HepG2 (cell line): ENCODE data around the gene GGA1. TPM values are rescaled to one million over a fixed set of nuclear protein-coding genes. Genes with fewer than 3 reads are reported as not detected.
A peak's percentile ranks its signal among the peaks of the same experiment; 100 is the strongest.

ENCODE experiments used
- ARNT2 ChIP-seq: sonication (generic); formaldehyde crosslinking; IDR thresholded peaks from 2 replicates; pipeline ENCODE4 v1.8.0; 2022; ENCODE audit warnings: mild to moderate bottlenecking, low read depth, missing genetic modification reagents, moderate library complexity
- BRCA1 ChIP-seq: sonication (generic); formaldehyde crosslinking; IDR thresholded peaks from 2 replicates; pipeline ENCODE4 v1.4.0; 2020; ENCODE audit warnings: missing genetic modification reagents
- ELF4 ChIP-seq: sonication (generic); formaldehyde crosslinking; IDR thresholded peaks from 2 replicates; pipeline ENCODE4 v1.5.0; 2020; ENCODE audit warnings: missing genetic modification reagents, mild to moderate bottlenecking, moderate library complexity, borderline replicate concordance
- ESRRA ChIP-seq: sonication (generic); formaldehyde crosslinking; IDR thresholded peaks from 2 replicates; pipeline ENCODE4 v1.5.1; 2020; ENCODE audit warnings: mild to moderate bottlenecking, low read depth, missing genetic modification reagents
- FLYWCH1 ChIP-seq: sonication (generic); formaldehyde crosslinking; IDR thresholded peaks from 2 replicates; pipeline ENCODE4 v1.8.1; 2023; ENCODE audit warnings: mild to moderate bottlenecking, missing genetic modification reagents
- FOSL1 ChIP-seq: sonication (generic); formaldehyde crosslinking; IDR thresholded peaks from 2 replicates; pipeline ENCODE4 v1.9.0; 2021; ENCODE audit warnings: missing genetic modification reagents, borderline replicate concordance
- FOXM1 ChIP-seq: sonication (generic); formaldehyde crosslinking; IDR thresholded peaks from 2 replicates; pipeline ENCODE4 v1.5.0; 2020; ENCODE audit warnings: missing genetic modification reagents
- KAT2B ChIP-seq: fragments of 150-350 bp; IDR thresholded peaks from 2 replicates; pipeline ENCODE4 v1.6.1; 2014; ENCODE audit warnings: low read depth, low read length, borderline replicate concordance
- KLF9 ChIP-seq: IDR thresholded peaks from 2 replicates; pipeline ENCODE4 v1.6.1; 2016; ENCODE audit warnings: low read depth
- RAD21 ChIP-seq: fragments of 450-650 bp; formaldehyde crosslinking; IDR thresholded peaks from 2 replicates; pipeline ENCODE4 v1.5.0; 2020; ENCODE audit warnings: mild to moderate bottlenecking
- SMAD1 ChIP-seq: sonication (generic); formaldehyde crosslinking; IDR thresholded peaks from 2 replicates; pipeline ENCODE4 v1.4.0; 2020; ENCODE audit warnings: missing genetic modification reagents, low read depth, mild to moderate bottlenecking, borderline replicate concordance
- ZNF274 ChIP-seq: sonication (generic); formaldehyde crosslinking; IDR thresholded peaks from 2 replicates; pipeline ENCODE4 v1.5.1; 2020; ENCODE audit warnings: mild to moderate bottlenecking, missing genetic modification reagents
- ZNF326 ChIP-seq: sonication (generic); formaldehyde crosslinking; IDR thresholded peaks from 2 replicates; pipeline ENCODE4 v1.4.0; 2020; ENCODE audit warnings: missing genetic modification reagents, borderline replicate concordance
- ZNF44 ChIP-seq: sonication (generic); formaldehyde crosslinking; IDR thresholded peaks from 2 replicates; pipeline ENCODE4 v1.5.1; 2020; ENCODE audit warnings: mild to moderate bottlenecking, missing genetic modification reagents
- ZNF446 ChIP-seq: sonication (generic); formaldehyde crosslinking; IDR thresholded peaks from 2 replicates; pipeline ENCODE4 v1.5.0; 2020; ENCODE audit warnings: mild to moderate bottlenecking, missing genetic modification reagents
- ZNF451 ChIP-seq: sonication (generic); formaldehyde crosslinking; IDR thresholded peaks from 2 replicates; pipeline ENCODE4 v1.5.0; 2020; ENCODE audit warnings: mild to moderate bottlenecking, missing genetic modification reagents
- ZNF570 ChIP-seq: sonication (generic); formaldehyde crosslinking; IDR thresholded peaks from 2 replicates; pipeline ENCODE4 v1.4.0; 2020; ENCODE audit warnings: mild to moderate bottlenecking, missing genetic modification reagents, borderline replicate concordance
- ZNF703 ChIP-seq: sonication (generic); formaldehyde crosslinking; IDR thresholded peaks from 2 replicates; pipeline ENCODE4 v1.5.1; 2020; ENCODE audit warnings: missing genetic modification reagents, mild to moderate bottlenecking, moderate library complexity, borderline replicate concordance
- ZNF747 ChIP-seq: sonication (generic); formaldehyde crosslinking; IDR thresholded peaks from 2 replicates; pipeline ENCODE4 v1.8.1; 2023; ENCODE audit warnings: missing genetic modification reagents, mild to moderate bottlenecking, borderline replicate concordance
- ZNF75D ChIP-seq: sonication (generic); formaldehyde crosslinking; IDR thresholded peaks from 2 replicates; pipeline ENCODE4 v1.8.1; 2023; ENCODE audit warnings: missing genetic modification reagents, mild to moderate bottlenecking, borderline replicate concordance
- ZNF777 ChIP-seq: sonication (generic); formaldehyde crosslinking; IDR thresholded peaks from 2 replicates; pipeline ENCODE4 v1.4.0; 2020; ENCODE audit warnings: missing genetic modification reagents
- ZSCAN12 ChIP-seq: sonication (generic); formaldehyde crosslinking; IDR thresholded peaks from 2 replicates; pipeline ENCODE4 v1.9.0; 2021; ENCODE audit warnings: mild to moderate bottlenecking, missing genetic modification reagents
- polyA plus RNA-seq, 8 experiments: library from polyadenylated mRNA; depleted of rRNA in 3 of 8; stranded (reverse) in 7 of 8; unstranded in 1 of 8; fragments of >200 nt; fragmentation: Illumina TruSeq in 4 of 8; extraction: Trizol in 4 of 8; gene quantifications; 2 replicates each; pipeline versions ENCODE4 v1.2.1 to v1.2.3, GENCODE V29; 2011 to 2016; ENCODE audit warnings: low read depth in 4 of 8, missing spikeins in 1 of 8, mixed read lengths in 1 of 8; ENCODE audit not compliant: insufficient read depth in 1 of 8
- total RNA-seq, 5 experiments: library from RNA; depleted of rRNA; stranded (reverse); fragments of >200 nt; fragmentation: Illumina TruSeq; extraction: Trizol; gene quantifications; 2 replicates each; pipeline ENCODE4 v1.2.3, GENCODE V29; 2016; ENCODE audit warnings: low read depth in 1 of 5
- TF ChIP-seq, protein P1 (sequence below): sonication (generic); formaldehyde crosslinking; IDR thresholded peaks from 2 replicates; pipeline ENCODE4 v1.5.0; 2020; ENCODE audit warnings: mild to moderate bottlenecking, missing genetic modification reagents
- TF ChIP-seq, protein P2 (sequence below): IDR thresholded peaks from 2 replicates; pipeline ENCODE4 v1.6.1; 2018; ENCODE audit warnings: missing genetic modification reagents
- TF ChIP-seq, protein P3 (sequence below): sonication (generic); formaldehyde crosslinking; IDR thresholded peaks from 2 replicates; pipeline ENCODE4 v1.4.0; 2020; ENCODE audit warnings: missing genetic modification reagents
- TF ChIP-seq, protein P4 (sequence below): sonication (generic); formaldehyde crosslinking; IDR thresholded peaks from 2 replicates; pipeline ENCODE4 v1.4.0; 2020; ENCODE audit warnings: missing genetic modification reagents; ENCODE audit errors: not compliant biosample characterization

GGA1 gene
- total and polyA plus RNA-seq, 2 of the 13 experiments (the other 11 are each of a cell fraction or from before 2014, with no cell fraction given), result 29.1 to 87.2 TPM

DNA sequence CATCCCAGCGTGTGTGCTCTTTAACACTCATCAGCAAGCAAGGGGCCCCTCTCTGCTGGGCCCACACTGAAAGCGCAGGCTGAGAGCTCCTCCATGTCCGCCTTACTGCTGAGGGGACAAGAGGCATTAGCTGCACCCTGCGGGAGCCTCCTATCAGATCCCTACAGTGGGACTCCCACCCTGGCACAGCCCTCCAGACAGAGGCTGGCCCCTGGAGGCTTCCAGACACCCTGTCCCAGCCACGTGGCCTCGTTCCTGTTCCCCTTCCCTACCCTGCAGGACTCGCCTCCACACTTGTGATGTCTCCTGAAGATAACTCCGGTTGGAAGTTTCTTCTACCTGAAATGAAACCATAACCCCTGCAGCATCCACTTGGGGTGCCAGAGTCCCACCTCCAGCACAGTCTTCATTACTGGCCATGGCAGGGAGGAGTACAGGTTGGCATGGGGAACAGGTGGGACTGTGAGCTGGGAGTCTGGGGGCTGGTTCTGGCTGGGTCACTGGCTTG, 25.8 kb downstream of the GGA1 start (continued):
- TF ChIP-seq ZNF451 (no peak), FOSL1 (no peak), ZNF570 (CRISPR knock-in tag) (no peak), FOXM1 (no peak), ZNF703 (CRISPR knock-in tag) (no peak), RAD21 (CRISPR knock-in tag) (no peak), ZNF747 (CRISPR knock-in tag) (no peak; the same call in 1 of the 2 replicates), KLF9 (CRISPR knock-in tag) (no peak), ZNF44 (CRISPR knock-in tag) (no peak), SMAD1 (CRISPR knock-in tag) (no peak), KAT2B (no peak), ZSCAN12 (CRISPR knock-in tag) (no peak), ZNF75D (no peak), ZNF446 (CRISPR knock-in tag) (no peak), ZNF274 (CRISPR knock-in tag) (no peak), ZNF777 (CRISPR knock-in tag) (no peak), BRCA1 (CRISPR knock-in tag) (0 out of 2 replicates have a peak, but pooled peaks have one; percentile 36), ELF4 (CRISPR knock-in tag) (no peak), ZNF326 (CRISPR knock-in tag) (no peak), ESRRA (CRISPR knock-in tag) (no peak), ARNT2 (CRISPR knock-in tag) (no peak), FLYWCH1 (CRISPR knock-in tag) (no peak)
- TF ChIP-seq, protein P1, sequence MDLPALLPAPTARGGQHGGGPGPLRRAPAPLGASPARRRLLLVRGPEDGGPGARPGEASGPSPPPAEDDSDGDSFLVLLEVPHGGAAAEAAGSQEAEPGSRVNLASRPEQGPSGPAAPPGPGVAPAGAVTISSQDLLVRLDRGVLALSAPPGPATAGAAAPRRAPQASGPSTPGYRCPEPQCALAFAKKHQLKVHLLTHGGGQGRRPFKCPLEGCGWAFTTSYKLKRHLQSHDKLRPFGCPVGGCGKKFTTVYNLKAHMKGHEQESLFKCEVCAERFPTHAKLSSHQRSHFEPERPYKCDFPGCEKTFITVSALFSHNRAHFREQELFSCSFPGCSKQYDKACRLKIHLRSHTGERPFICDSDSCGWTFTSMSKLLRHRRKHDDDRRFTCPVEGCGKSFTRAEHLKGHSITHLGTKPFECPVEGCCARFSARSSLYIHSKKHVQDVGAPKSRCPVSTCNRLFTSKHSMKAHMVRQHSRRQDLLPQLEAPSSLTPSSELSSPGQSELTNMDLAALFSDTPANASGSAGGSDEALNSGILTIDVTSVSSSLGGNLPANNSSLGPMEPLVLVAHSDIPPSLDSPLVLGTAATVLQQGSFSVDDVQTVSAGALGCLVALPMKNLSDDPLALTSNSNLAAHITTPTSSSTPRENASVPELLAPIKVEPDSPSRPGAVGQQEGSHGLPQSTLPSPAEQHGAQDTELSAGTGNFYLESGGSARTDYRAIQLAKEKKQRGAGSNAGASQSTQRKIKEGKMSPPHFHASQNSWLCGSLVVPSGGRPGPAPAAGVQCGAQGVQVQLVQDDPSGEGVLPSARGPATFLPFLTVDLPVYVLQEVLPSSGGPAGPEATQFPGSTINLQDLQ (CRISPR knock-in tag), result no peak
- TF ChIP-seq, protein P2, sequence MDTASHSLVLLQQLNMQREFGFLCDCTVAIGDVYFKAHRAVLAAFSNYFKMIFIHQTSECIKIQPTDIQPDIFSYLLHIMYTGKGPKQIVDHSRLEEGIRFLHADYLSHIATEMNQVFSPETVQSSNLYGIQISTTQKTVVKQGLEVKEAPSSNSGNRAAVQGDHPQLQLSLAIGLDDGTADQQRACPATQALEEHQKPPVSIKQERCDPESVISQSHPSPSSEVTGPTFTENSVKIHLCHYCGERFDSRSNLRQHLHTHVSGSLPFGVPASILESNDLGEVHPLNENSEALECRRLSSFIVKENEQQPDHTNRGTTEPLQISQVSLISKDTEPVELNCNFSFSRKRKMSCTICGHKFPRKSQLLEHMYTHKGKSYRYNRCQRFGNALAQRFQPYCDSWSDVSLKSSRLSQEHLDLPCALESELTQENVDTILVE (CRISPR knock-in tag), result no peak
- TF ChIP-seq, protein P3, sequence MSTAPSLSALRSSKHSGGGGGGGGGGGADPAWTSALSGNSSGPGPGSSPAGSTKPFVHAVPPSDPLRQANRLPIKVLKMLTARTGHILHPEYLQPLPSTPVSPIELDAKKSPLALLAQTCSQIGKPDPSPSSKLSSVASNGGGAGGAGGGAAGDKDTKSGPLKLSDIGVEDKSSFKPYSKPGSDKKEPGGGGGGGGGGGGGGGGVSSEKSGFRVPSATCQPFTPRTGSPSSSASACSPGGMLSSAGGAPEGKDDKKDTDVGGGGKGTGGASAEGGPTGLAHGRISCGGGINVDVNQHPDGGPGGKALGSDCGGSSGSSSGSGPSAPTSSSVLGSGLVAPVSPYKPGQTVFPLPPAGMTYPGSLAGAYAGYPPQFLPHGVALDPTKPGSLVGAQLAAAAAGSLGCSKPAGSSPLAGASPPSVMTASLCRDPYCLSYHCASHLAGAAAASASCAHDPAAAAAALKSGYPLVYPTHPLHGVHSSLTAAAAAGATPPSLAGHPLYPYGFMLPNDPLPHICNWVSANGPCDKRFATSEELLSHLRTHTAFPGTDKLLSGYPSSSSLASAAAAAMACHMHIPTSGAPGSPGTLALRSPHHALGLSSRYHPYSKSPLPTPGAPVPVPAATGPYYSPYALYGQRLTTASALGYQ (CRISPR knock-in tag), result 0 out of 2 replicates have a peak, but pooled peaks have one; percentile 63
- TF ChIP-seq, protein P4, sequence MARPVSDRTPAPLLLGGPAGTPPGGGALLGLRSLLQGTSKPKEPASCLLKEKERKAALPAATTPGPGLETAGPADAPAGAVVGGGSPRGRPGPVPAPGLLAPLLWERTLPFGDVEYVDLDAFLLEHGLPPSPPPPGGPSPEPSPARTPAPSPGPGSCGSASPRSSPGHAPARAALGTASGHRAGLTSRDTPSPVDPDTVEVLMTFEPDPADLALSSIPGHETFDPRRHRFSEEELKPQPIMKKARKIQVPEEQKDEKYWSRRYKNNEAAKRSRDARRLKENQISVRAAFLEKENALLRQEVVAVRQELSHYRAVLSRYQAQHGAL (CRISPR knock-in tag), result no peak
